ENCODE measurements around the gene LUC7L. TPM values are rescaled to one million over a fixed set of nuclear protein-coding genes. Genes with fewer than 3 reads are reported as not detected.
A peak's percentile ranks its signal among the peaks of the same experiment; 100 is the strongest.
"Not testable (repeated sequence)": the region's sequence is repeated elsewhere in the genome, so short reads cannot be mapped to it uniquely, and the experiment has no call there.

The LUC7L gene
- total RNA-seq, 2 experiments from 2014 or later: 94.8 to 98.4 TPM

DNA sequence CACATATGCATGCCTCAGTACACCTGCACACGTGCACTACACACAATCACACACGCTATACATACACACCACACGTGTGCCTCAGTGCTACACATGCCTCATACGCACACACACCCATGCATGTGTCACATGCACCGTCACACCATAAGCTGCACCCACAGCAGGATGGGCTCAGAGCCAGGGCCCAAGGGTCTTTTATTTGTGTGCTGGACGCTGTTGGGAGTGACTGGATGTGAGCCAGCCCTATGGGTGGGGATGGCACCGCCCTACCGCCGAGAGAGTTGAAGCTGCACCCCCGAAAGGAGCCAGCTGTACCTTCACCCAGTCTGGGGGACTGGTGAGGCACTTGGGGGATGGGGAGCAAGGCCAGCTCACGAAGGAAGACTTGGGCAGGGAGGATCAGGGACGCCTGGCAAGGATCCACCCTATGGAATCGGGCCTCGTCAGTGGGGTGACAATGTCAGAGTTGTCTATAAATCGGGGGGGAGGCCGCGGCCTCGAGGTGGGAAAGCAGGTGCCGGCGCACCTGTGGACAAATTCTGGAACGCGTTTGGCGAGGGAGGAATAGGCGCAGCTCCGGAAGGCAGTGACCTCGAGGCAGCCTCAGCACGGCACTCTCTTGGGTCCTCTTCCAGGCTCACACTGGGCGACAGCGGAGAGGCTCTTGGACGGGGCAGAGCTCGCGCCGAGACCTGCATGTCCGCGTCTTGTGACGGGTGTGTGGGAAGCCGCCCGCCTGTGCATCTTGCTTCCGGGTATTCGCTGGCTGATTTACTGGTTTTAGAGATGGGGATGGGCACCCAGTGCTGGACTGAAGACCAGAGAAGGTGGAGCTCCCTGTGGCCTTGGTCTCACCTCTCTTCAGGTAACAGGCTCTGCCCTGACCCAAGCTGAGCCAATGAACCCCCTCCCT is 39.1 kb upstream of the LUC7L start:
- Histone ChIP-seq H3K4me1 (ENCODE audit: insufficient read depth, low read length) (peaks cover 7% of the 10 kb centered on the region), H3K4me3 (ENCODE audit: low read length) (no peak overlapping the region), H3K36me3 (ENCODE audit: insufficient read depth, low read length) (peaks cover 9% of the 10 kb centered on the region), H3K9me3 (ENCODE audit: control insufficient read depth in 1 of 2, insufficient read depth in 1 of 2, low read length in 2 of 2) (peaks cover 0 to 3% of the 10 kb centered on the region in 2 experiments), H3K27ac (ENCODE audit: low read depth in 1 of 2, low read length in 2 of 2) (no peak overlapping the region), H3K27me3 (ENCODE audit: control insufficient read depth in 1 of 2, insufficient read depth in 2 of 2, low read length in 2 of 2) (no peaks in the 10 kb centered on the region)
- no peak overlapping the region for H3K4me3 Mint-ChIP-seq
- H3K4me1 Mint-ChIP-seq (ENCODE audit: low read depth): no peaks in the 10 kb centered on the region
- peaks cover 5% of the 10 kb centered on the region for H3K27me3 Mint-ChIP-seq
- ChIA-PET POLR2A (interaction anchor here (0.8 kb wide), 1 partner anchor 259 kb away, joined by 3 read pairs; no protein-coding TSS in a partner anchor), CTCF (no interaction called here)
- no peak for DNase-seq
- peaks cover 7% of the 10 kb centered on the region for H3K36me3 Mint-ChIP-seq (ENCODE audit: low read depth)
- intact Hi-C loops (cut with DNase I, micrococcal nuclease): no loop called here
- no peak for ATAC-seq (ENCODE audit: poor library complexity)
- TF ChIP-seq, protein P1, sequence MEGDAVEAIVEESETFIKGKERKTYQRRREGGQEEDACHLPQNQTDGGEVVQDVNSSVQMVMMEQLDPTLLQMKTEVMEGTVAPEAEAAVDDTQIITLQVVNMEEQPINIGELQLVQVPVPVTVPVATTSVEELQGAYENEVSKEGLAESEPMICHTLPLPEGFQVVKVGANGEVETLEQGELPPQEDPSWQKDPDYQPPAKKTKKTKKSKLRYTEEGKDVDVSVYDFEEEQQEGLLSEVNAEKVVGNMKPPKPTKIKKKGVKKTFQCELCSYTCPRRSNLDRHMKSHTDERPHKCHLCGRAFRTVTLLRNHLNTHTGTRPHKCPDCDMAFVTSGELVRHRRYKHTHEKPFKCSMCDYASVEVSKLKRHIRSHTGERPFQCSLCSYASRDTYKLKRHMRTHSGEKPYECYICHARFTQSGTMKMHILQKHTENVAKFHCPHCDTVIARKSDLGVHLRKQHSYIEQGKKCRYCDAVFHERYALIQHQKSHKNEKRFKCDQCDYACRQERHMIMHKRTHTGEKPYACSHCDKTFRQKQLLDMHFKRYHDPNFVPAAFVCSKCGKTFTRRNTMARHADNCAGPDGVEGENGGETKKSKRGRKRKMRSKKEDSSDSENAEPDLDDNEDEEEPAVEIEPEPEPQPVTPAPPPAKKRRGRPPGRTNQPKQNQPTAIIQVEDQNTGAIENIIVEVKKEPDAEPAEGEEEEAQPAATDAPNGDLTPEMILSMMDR (IDR thresholded peaks at IDR 0.05): no peak
- H3K27ac Mint-ChIP-seq: no peak overlapping the region
- H3K9me3 Mint-ChIP-seq: no peaks in the 10 kb centered on the region

- H3K36me3 Mint-ChIP-seq (ENCODE audit: low read depth); H3K27ac ChIP-seq (ENCODE audit: low read depth in 1 of 2, low read length in 2 of 2); H3K27me3 ChIP-seq (ENCODE audit: control insufficient read depth in 1 of 2, insufficient read depth in 2 of 2, low read length in 2 of 2); H3K4me1 ChIP-seq (ENCODE audit: insufficient read depth, low read length); CTCF ChIA-PET; intact Hi-C loops (cut with DNase I, micrococcal nuclease); H3K4me3 Mint-ChIP-seq; H3K27me3 Mint-ChIP-seq; H3K27ac Mint-ChIP-seq; H3K4me3 ChIP-seq (ENCODE audit: low read length); POLR2A ChIA-PET; DNase-seq; H3K9me3 ChIP-seq (ENCODE audit: control insufficient read depth in 1 of 2, insufficient read depth in 1 of 2, low read length in 2 of 2); H3K4me1 Mint-ChIP-seq (ENCODE audit: low read depth); H3K9me3 Mint-ChIP-seq; ATAC-seq (ENCODE audit: poor library complexity): not testable (repeated sequence)
- peaks cover 13% of the 10 kb centered on the region for H3K36me3 ChIP-seq (ENCODE audit: insufficient read depth, low read length)
Measured at GRCh38 chr16:267562-267961, 38.3 kb upstream of the LUC7L start.

- Histone ChIP-seq H3K27me3 (ENCODE audit: control insufficient read depth in 1 of 2, insufficient read depth in 2 of 2, low read length in 2 of 2) (no peaks in the 10 kb centered on the region), H3K9me3 (ENCODE audit: control insufficient read depth in 1 of 2, insufficient read depth in 1 of 2, low read length in 2 of 2) (peaks cover 0 to 3% of the 10 kb centered on the region in 2 experiments), H3K36me3 (ENCODE audit: insufficient read depth, low read length) (peaks cover 18% of the 10 kb centered on the region), H3K27ac (ENCODE audit: low read depth in 1 of 2, low read length in 2 of 2) (no peak overlapping the region), H3K4me3 (ENCODE audit: low read length) (no peak overlapping the region), H3K4me1 (ENCODE audit: insufficient read depth, low read length) (peaks cover 7% of the 10 kb centered on the region)
- DNase-seq (peak in 1 of 14 experiments; percentile 17), ATAC-seq (ENCODE audit: poor library complexity) (no peak)
- peaks cover 17% of the 10 kb centered on the region for H3K36me3 Mint-ChIP-seq (ENCODE audit: low read depth)
- H3K27ac Mint-ChIP-seq: no peak overlapping the region
- TF ChIP-seq, protein P1 (IDR thresholded peaks at IDR 0.05): no peak
- no peaks in the 10 kb centered on the region for H3K9me3 Mint-ChIP-seq
- no peak overlapping the region for H3K4me3 Mint-ChIP-seq
- POLR2A ChIA-PET: no interaction called here
- intact Hi-C loops (cut with DNase I, micrococcal nuclease): no loop called here
- H3K4me1 Mint-ChIP-seq (ENCODE audit: low read depth): no peaks in the 10 kb centered on the region
- H3K27me3 Mint-ChIP-seq: no peaks in the 10 kb centered on the region
- CTCF ChIA-PET: no interaction called here
Measured at GRCh38 chr16:266258-267164, 37.3 kb upstream of the LUC7L start.

Measured in CD4-positive, alpha-beta T cell (primary cell).